Astrocyte (in vitro differentiated cells and primary cell): ENCODE data around the gene RAVER1. TPM values are rescaled to one million over a fixed set of nuclear protein-coding genes. Genes with fewer than 3 reads are reported as not detected.
"Not testable (repeated sequence)": the region's sequence is repeated elsewhere in the genome, so short reads cannot be mapped to it uniquely, and the experiment has no call there.

ENCODE experiments used
- DNase-seq: peaks from one replicate; pipeline ENCODE4 v3.0.0-alpha.2; 2010; ENCODE audit warnings: low read depth
- FAIRE-seq: peaks from 2 replicates; lab custom pipeline; 2011; peaks lifted over from hg19 to GRCh38; lab: Jason Lieb, UNC
- H2AFZ ChIP-seq: 2 replicates; pipeline ENCODE4 v1.6.0; 2012; ENCODE audit warnings: low read depth, low read length, inconsistent platforms
- H3K27ac ChIP-seq: 2 replicates; pipeline ENCODE4 v1.5.1; 2011; ENCODE audit warnings: low read depth, low read length, inconsistent platforms
- H3K27me3 ChIP-seq: 2 replicates; pipeline ENCODE4 v1.6.0; 2011; ENCODE audit warnings: low read length, inconsistent platforms; ENCODE audit not compliant: insufficient read depth
- H3K36me3 ChIP-seq: 2 replicates; pipeline ENCODE4 v1.5.1; 2011; ENCODE audit warnings: low read length, inconsistent platforms; ENCODE audit not compliant: insufficient read depth
- H3K4me1 ChIP-seq: 2 replicates; pipeline ENCODE4 v1.5.1; 2011; ENCODE audit warnings: low read length, inconsistent platforms; ENCODE audit not compliant: insufficient read depth
- H3K4me2 ChIP-seq: 2 replicates; pipeline ENCODE4 v1.6.0; 2012; ENCODE audit warnings: low read length, inconsistent platforms
- H3K4me3 ChIP-seq: 2 replicates; pipeline ENCODE4 v1.5.1; 2011; ENCODE audit warnings: low read depth, mild to moderate bottlenecking, low read length, inconsistent platforms; ENCODE audit not compliant: insufficient read depth
- H3K79me2 ChIP-seq: 2 replicates; pipeline ENCODE4 v1.6.0; 2012; ENCODE audit warnings: mild to moderate bottlenecking, low read length, inconsistent platforms; ENCODE audit not compliant: insufficient read depth
- H3K9ac ChIP-seq: 2 replicates; pipeline ENCODE4 v1.6.0; 2012; ENCODE audit warnings: mild to moderate bottlenecking, low read length, inconsistent platforms
- H3K9me3 ChIP-seq: 2 replicates; pipeline ENCODE4 v1.5.1; 2012; ENCODE audit warnings: low read depth, mild to moderate bottlenecking, low read length, inconsistent platforms; ENCODE audit not compliant: insufficient read depth
- H4K20me1 ChIP-seq: 2 replicates; pipeline ENCODE4 v1.6.0; 2012; ENCODE audit warnings: low read length, inconsistent platforms; ENCODE audit not compliant: insufficient read depth
- H3K27ac Mint-ChIP-seq: one replicate; pipeline ENCODE4 v1.8.0; 2021; ENCODE audit warnings: mild to moderate bottlenecking, mixed read lengths; ENCODE audit not compliant: unreplicated experiment
- H3K27me3 Mint-ChIP-seq: one replicate; pipeline ENCODE4 v1.8.0; 2021; ENCODE audit warnings: low read depth, mixed read lengths; ENCODE audit not compliant: unreplicated experiment
- H3K36me3 Mint-ChIP-seq: one replicate; pipeline ENCODE4 v1.8.0; 2021; ENCODE audit warnings: low read depth, mixed read lengths; ENCODE audit not compliant: unreplicated experiment
- H3K4me1 Mint-ChIP-seq: one replicate; pipeline ENCODE4 v1.8.0; 2021; ENCODE audit warnings: low read depth, mixed read lengths; ENCODE audit not compliant: unreplicated experiment
- H3K4me3 Mint-ChIP-seq: one replicate; pipeline ENCODE4 v1.8.0; 2021; ENCODE audit warnings: mild to moderate bottlenecking, moderate library complexity, mixed read lengths; ENCODE audit not compliant: unreplicated experiment
- H3K9me3 Mint-ChIP-seq: one replicate; pipeline ENCODE4 v1.8.0; 2021; ENCODE audit warnings: mild to moderate bottlenecking, mixed read lengths; ENCODE audit not compliant: unreplicated experiment
- EZH2 ChIP-seq: IDR thresholded peaks from 2 replicates; pipeline ENCODE4 v1.6.1; 2012; ENCODE audit warnings: mild to moderate bottlenecking, low read length, inconsistent platforms; ENCODE audit not compliant: insufficient read depth
- total RNA-seq: library from RNA; stranded (reverse); gene quantifications from 2 replicates; pipeline ENCODE4 v1.2.1, GENCODE V29; 2021
- TF ChIP-seq, protein P1 (sequence below): IDR thresholded peaks from 2 replicates; pipeline ENCODE4 v1.5.1; 2011; ENCODE audit warnings: low read depth, mild to moderate bottlenecking, inconsistent platforms, low read length, moderate library complexity; ENCODE audit not compliant: insufficient read depth

RAVER1 gene
- total RNA-seq, 1 donor from 2014 or later: 29.6 TPM

- H3K36me3 ChIP-seq: no peaks in the 10 kb centered on the region
- H3K4me1 ChIP-seq: peaks cover 2% of the 10 kb centered on the region
- Mint-ChIP-seq H3K4me1 (no peaks in the 10 kb centered on the region), H3K4me3 (no peak within 1 kb of the TSS), H3K27ac (peak within 1 kb of the TSS; percentile 20), H3K9me3 (no peaks in the 10 kb centered on the region), H3K27me3 (peaks cover 11% of the 10 kb centered on the region), H3K36me3 (no peaks in the 10 kb centered on the region)
- FAIRE-seq (no peak), DNase-seq (no peak)
- H3K4me3 ChIP-seq: no peak within 1 kb of the TSS
- no peaks in the 10 kb centered on the region for H4K20me1 ChIP-seq
- H2AFZ ChIP-seq: peak within 1 kb of the TSS; percentile 4
- no peak for TF ChIP-seq EZH2
- TF ChIP-seq, protein P1, sequence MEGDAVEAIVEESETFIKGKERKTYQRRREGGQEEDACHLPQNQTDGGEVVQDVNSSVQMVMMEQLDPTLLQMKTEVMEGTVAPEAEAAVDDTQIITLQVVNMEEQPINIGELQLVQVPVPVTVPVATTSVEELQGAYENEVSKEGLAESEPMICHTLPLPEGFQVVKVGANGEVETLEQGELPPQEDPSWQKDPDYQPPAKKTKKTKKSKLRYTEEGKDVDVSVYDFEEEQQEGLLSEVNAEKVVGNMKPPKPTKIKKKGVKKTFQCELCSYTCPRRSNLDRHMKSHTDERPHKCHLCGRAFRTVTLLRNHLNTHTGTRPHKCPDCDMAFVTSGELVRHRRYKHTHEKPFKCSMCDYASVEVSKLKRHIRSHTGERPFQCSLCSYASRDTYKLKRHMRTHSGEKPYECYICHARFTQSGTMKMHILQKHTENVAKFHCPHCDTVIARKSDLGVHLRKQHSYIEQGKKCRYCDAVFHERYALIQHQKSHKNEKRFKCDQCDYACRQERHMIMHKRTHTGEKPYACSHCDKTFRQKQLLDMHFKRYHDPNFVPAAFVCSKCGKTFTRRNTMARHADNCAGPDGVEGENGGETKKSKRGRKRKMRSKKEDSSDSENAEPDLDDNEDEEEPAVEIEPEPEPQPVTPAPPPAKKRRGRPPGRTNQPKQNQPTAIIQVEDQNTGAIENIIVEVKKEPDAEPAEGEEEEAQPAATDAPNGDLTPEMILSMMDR: no peak
- no peaks in the 10 kb centered on the region for H3K27me3 ChIP-seq
- no peak within 1 kb of the TSS for H3K9ac ChIP-seq
- no peaks in the 10 kb centered on the region for H3K79me2 ChIP-seq
- no peaks in the 10 kb centered on the region for H3K9me3 ChIP-seq
- H3K27ac ChIP-seq: no peak within 1 kb of the TSS
- H3K4me2 ChIP-seq: no peak within 1 kb of the TSS
Observed at GRCh38 chr19:10339380-10339960, 6.1 kb upstream of the RAVER1 start, which contains the start of gene ICAM3. Gene ICAM3, minus strand, starts transcription at chr19:10339624. Its CDS starts 10 bp downstream, at chr19:10339614.

- Histone ChIP-seq H3K4me3 (no peak overlapping the region), H3K36me3 (no peaks in the 10 kb centered on the region), H3K4me1 (peaks cover 7% of the 10 kb centered on the region), H3K79me2 (no peaks in the 10 kb centered on the region), H2AFZ (peak overlapping the region; percentile 4), H3K4me2 (no peak overlapping the region), H3K9me3 (no peaks in the 10 kb centered on the region), H4K20me1 (no peaks in the 10 kb centered on the region), H3K27me3 (no peaks in the 10 kb centered on the region), H3K27ac (no peak overlapping the region), H3K9ac (no peak overlapping the region)
- Mint-ChIP-seq H3K4me1 (no peaks in the 10 kb centered on the region), H3K4me3 (no peak overlapping the region), H3K27me3 (peaks cover 11% of the 10 kb centered on the region), H3K27ac (no peak overlapping the region), H3K36me3 (no peaks in the 10 kb centered on the region), H3K9me3 (no peaks in the 10 kb centered on the region)
- DNase-seq (no peak), FAIRE-seq (no peak)
- TF ChIP-seq, protein P1: no peak
- no peak for TF ChIP-seq EZH2
Observed at GRCh38 chr19:10338940-10339339, 5.6 kb upstream of the RAVER1 start.

- H3K36me3 ChIP-seq, H3K4me3 Mint-ChIP-seq, H3K4me3 ChIP-seq, H3K27ac ChIP-seq, H3K27ac Mint-ChIP-seq, H2AFZ ChIP-seq, H3K36me3 Mint-ChIP-seq, H3K4me1 Mint-ChIP-seq, DNase-seq, H3K4me2 ChIP-seq, H3K9me3 Mint-ChIP-seq, H3K27me3 ChIP-seq, H3K9me3 ChIP-seq, FAIRE-seq, H3K9ac ChIP-seq: not testable (repeated sequence)
- Histone ChIP-seq H3K4me1 (peaks cover 14% of the 10 kb centered on the region), H4K20me1 (peaks cover 12% of the 10 kb centered on the region), H3K79me2 (peaks cover 13% of the 10 kb centered on the region)
- H3K27me3 Mint-ChIP-seq: peaks cover 11% of the 10 kb centered on the region
Observed at GRCh38 chr19:10336725-10337124, 3.4 kb upstream of the RAVER1 start.
